ENCODE measurements around the gene HOXA6. TPM values are rescaled to one million over a fixed set of nuclear protein-coding genes. Genes with fewer than 3 reads are reported as not detected.

HOXA6 gene
- polyA plus RNA-seq, 1 experiment, result 1.2 TPM

- no peak for DNase-seq (ENCODE audit: low read depth, low spot score)
- TF ChIP-seq, protein P1, sequence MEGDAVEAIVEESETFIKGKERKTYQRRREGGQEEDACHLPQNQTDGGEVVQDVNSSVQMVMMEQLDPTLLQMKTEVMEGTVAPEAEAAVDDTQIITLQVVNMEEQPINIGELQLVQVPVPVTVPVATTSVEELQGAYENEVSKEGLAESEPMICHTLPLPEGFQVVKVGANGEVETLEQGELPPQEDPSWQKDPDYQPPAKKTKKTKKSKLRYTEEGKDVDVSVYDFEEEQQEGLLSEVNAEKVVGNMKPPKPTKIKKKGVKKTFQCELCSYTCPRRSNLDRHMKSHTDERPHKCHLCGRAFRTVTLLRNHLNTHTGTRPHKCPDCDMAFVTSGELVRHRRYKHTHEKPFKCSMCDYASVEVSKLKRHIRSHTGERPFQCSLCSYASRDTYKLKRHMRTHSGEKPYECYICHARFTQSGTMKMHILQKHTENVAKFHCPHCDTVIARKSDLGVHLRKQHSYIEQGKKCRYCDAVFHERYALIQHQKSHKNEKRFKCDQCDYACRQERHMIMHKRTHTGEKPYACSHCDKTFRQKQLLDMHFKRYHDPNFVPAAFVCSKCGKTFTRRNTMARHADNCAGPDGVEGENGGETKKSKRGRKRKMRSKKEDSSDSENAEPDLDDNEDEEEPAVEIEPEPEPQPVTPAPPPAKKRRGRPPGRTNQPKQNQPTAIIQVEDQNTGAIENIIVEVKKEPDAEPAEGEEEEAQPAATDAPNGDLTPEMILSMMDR (IDR thresholded peaks at IDR 0.05; ENCODE audit: low read depth, low read length), result no peak
- POLR2A ChIA-PET, result interaction anchor here (0.6 kb wide), 1 partner anchor 10 kb away, joined by 4 read pairs; no protein-coding TSS in a partner anchor
- H3K27ac ChIP-seq (ENCODE audit: low read depth, low read length), result no peak overlapping the region
- H3K4me3 ChIP-seq (ENCODE audit: low read depth, low read length), result peak overlapping the region; percentile 31
- CTCF ChIA-PET, result interaction anchor here (0.6 to 1.1 kb wide), 3 partner anchors 27 to 1291 kb away, joined by 3 to 5 read pairs (median 3); no protein-coding TSS in a partner anchor
- H3K9me3 ChIP-seq (ENCODE audit: control insufficient read depth, insufficient read depth, low read length), result peaks cover 18% of the 10 kb centered on the region; the same call in 1 of the 2 replicates
- peaks cover 96% of the 10 kb centered on the region for H3K27me3 ChIP-seq (ENCODE audit: control insufficient read depth, insufficient read depth, low read length)
These were observed 36.2 kb upstream of the HOXA6 start for GRCh38 chr7:27183682-27184336.

DNA sequence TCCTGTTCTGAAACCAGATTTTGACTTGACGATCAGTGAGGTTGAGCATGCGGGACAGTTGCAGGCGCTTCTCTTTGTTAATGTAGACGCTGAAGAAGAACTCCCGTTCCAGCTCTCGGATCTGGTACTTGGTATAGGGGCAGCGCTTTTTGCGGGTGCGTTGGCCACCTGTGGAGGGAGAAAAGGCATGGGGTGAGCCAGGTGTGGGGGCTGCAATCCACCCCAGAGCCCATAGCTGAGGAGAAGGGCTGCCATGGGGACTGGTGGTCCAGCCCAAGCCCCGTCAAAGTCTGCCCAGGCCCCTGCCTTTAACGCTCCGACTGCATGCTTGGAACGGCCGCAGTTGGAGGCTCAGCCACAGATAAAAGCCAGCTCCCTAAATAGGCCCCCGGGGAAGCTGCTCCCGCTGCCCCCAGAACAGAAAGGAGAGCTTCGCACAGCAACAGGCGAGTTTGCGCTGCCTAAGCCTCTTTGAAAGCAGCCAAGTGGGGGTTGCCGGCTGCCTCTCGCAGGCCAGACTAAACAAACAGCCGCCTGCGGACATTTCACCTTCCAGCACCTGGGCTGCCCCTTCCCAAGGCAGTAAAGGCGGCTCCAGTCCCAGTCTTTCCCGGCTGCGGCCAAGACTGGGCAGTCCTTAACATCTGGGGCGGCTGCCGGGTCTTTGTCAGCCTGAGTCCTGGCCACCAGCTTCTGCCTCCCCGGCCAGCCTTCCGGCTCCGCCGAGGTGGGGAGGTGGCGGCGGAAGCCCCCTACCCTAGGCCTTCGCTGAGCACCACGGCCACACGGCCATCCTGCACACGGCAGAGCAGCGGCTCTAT is 35.5 kb upstream of the HOXA6 start:
- no peak for DNase-seq (ENCODE audit: low read depth, low spot score)
- H3K4me3 ChIP-seq (ENCODE audit: low read depth, low read length), result no peak overlapping the region
- no peak overlapping the region for H3K27ac ChIP-seq (ENCODE audit: low read depth, low read length)
- ChIA-PET POLR2A (no interaction called here), CTCF (interaction anchor here (0.6 to 1.1 kb wide), 2 partner anchors 911 to 1291 kb away, joined by 3 to 5 read pairs; no protein-coding TSS in a partner anchor)
- peaks cover 94% of the 10 kb centered on the region for H3K27me3 ChIP-seq (ENCODE audit: control insufficient read depth, insufficient read depth, low read length)
- peaks cover 17% of the 10 kb centered on the region; the same call in 1 of the 2 replicates for H3K9me3 ChIP-seq (ENCODE audit: control insufficient read depth, insufficient read depth, low read length)
- TF ChIP-seq, protein P1 (IDR thresholded peaks at IDR 0.05; ENCODE audit: low read depth, low read length), result no peak

- POLR2A ChIA-PET, result interaction anchor here (0.6 kb wide), 1 partner anchor 72 kb away, joined by 4 read pairs; no protein-coding TSS in a partner anchor
- CTCF ChIA-PET, result interaction anchor here (0.6 to 1.3 kb wide), 4 partner anchors 13 to 1289 kb away, joined by 3 to 11 read pairs (median 4); no protein-coding TSS in a partner anchor
- H3K9me3 ChIP-seq (ENCODE audit: control insufficient read depth, insufficient read depth, low read length), result peaks cover 14% of the 10 kb centered on the region; the same call in 1 of the 2 replicates
- H3K4me3 ChIP-seq (ENCODE audit: low read depth, low read length), result no peak overlapping the region
- no peak for DNase-seq (ENCODE audit: low read depth, low spot score)
- H3K27me3 ChIP-seq (ENCODE audit: control insufficient read depth, insufficient read depth, low read length), result peaks cover 93% of the 10 kb centered on the region
- no peak overlapping the region for H3K27ac ChIP-seq (ENCODE audit: low read depth, low read length)
- TF ChIP-seq, protein P1 (IDR thresholded peaks at IDR 0.05; ENCODE audit: low read depth, low read length), result no peak
These were observed 34.8 kb upstream of the HOXA6 start for GRCh38 chr7:27182285-27182841.

DNA sequence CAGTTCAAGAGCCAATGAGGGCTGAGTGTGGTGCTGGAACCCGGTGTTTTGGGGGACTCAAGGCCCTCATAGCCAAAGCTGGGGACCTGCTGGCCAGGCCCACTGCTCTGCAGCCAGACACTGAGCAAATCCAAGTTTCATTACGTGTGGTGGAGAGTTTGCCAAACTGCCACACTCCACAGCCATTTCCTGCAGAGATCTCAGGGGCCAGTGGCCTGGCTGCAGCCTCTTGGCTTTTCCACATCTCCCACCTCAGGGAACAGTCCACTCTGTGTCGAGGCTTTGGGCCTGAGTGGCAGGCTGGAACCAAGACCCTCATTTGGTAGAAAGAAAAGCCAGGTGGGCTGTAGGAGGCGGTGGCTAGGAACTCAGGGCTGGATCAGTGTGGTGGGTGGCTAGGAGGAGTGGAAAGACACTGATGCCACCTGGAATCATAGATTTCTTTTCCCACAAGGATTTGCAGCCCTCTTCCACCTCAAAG is 34.3 kb upstream of the HOXA6 start:
- Histone ChIP-seq H3K4me3 (ENCODE audit: low read depth, low read length) (no peak overlapping the region), H3K9me3 (ENCODE audit: control insufficient read depth, insufficient read depth, low read length) (peaks cover 14% of the 10 kb centered on the region; the same call in 1 of the 2 replicates), H3K27ac (ENCODE audit: low read depth, low read length) (no peak overlapping the region), H3K27me3 (ENCODE audit: control insufficient read depth, insufficient read depth, low read length) (peaks cover 93% of the 10 kb centered on the region)
- ChIA-PET CTCF (interaction anchor here (0.6 to 1.3 kb wide), 4 partner anchors 14 to 1289 kb away, joined by 3 to 11 read pairs (median 4); no protein-coding TSS in a partner anchor), POLR2A (interaction anchor here (0.6 kb wide), 1 partner anchor 71 kb away, joined by 4 read pairs; no protein-coding TSS in a partner anchor)
- TF ChIP-seq, protein P1 (IDR thresholded peaks at IDR 0.05; ENCODE audit: low read depth, low read length), result no peak
- DNase-seq (ENCODE audit: low read depth, low spot score), result no peak
